Measurements from ENCODE around the gene PRR15L.
"Not testable (repeated sequence)": the region's sequence is repeated elsewhere in the genome, so short reads cannot be mapped to it uniquely, and the experiment has no call there.

PRR15L gene

DNA sequence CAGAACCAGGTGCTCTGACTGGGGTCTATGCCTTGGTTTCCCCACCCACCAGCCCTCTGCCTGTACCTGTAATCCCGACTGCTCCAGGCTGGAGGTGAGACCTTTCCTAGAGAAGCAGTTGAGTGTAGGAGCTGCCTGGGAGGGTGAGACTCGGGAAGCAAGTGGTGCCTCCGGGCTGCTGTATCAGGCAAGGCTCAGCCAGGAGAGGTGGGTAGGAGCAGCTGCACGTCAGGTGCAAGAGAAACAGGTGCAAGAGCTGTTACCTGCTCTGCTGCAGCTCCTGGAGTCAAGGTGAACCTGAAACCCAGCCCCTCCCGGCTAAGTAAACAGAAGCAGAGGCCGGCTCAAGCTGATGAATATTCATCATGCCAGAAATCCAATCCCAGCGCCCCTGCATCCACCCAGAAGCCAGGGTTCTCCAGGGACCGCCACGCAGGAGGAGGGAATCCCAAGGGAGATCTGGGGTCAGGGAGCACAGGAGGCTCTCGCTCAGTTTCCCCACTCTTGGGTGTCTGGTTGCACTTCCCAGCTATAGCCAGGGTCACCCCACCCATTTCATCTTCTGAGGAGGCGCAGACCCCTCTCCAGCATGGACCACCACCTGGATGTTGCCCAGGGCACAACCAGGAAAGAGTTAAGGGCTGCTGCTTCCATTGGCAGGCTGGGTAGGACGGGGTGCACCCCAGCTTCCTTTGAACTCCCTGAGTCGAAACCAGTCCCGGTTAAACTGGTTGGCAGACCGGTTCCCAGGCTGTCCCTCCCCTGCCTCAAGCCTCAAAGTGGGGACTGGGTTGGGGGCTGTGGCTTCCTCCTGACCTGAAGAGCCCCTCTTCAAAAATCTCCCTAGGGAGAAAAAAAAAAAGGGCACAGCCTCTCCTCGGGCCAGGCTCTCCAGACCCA lies at the start of gene PRR15L:
PRR15L (minus strand) TSS at position 293 of the 900 bp plus-strand sequence. CDS start 4,649 bp downstream, outside the sequence.
- no peak for DNase-seq (ENCODE audit: low read depth in 3 of 3)

DNA sequence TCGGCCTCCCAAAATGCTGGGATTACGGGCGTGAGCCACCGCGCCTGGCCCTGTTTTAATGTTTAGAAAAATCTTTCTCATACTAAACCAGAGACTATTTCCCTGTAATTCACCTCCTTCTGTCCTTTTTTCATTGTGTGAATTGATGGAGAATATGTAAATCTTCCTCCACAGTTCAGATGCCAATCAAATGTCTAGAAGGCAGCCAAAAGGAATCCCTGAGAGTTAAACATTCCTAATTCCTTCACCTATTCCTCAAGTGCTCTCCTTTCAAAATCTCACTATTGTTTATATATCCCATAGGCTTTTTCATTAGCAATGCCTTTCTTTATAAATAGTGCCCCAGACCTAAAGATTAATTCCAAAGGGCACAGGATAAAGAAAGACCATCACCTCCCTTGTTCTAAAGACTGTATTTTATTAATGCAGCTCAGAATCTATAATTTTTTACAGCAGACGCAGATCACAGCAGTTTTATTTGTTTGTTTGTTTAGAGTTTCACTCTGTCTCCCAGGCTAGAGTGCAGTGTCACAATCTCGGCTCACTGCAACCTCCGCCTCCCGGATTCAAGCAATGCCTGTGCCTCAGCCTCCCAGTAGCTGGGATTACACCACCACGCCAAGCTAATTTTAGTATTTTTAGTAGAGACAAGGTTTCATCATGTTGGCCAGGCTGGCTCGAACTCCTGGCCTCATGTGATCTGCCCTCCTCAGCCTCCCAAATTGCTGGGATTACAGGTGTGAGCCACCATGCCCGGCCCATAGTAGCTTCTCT lies 49.4 kb upstream of the PRR15L start:
- DNase-seq (ENCODE audit: low read depth in 3 of 3) = no peak

DNA sequence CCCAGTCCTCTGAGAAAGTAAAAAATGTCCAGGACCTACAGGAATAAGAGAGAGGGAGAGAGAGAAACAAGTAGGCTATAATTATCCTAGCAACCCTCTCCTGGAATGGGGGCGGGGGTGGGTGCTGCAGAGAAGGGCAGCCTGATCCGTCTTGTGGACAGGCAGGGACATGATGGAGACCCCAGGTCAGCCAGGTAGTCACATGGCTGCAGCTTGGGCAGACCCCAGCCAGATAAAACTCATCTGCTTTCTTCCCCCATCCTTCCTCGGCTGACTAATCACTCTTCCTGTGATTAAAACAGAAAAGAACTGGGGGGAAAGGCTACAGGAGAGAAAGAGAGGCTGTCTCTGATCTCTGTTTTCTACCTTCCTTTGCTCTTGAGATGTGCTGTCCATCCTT lies 47.3 kb upstream of the PRR15L start:
- no peak for DNase-seq (ENCODE audit: low read depth in 3 of 3)

GRCh38 chr17:48003417-48004151 lies 45.9 kb upstream of the PRR15L start:
- DNase-seq (ENCODE audit: low read depth in 3 of 3) = no peak

DNA sequence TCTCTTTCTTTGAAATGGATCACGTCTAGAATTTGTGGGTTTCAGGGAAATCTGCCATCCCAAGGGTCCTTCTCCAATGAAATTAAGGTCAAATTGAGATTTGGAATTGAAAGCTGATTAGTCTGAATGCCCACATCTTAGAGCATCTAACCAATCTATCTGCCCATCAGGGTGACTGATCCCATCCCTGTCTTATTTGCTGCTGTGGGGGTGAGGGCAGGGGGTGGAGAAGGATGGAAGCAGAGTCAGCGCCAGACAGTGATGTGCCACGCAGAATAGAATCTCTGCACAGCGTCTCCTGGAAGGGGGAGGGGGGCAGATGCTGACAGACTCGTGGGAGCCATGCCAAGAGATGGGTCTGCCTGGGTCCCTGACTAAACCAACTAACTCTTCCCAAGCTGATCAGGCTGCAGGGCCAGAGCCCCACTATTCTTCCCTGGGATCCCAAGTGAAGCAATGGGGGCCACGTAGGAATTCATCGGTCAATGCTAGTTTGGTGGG lies 45.3 kb upstream of the PRR15L start:
- DNase-seq (ENCODE audit: low read depth in 3 of 3) = no peak

DNA sequence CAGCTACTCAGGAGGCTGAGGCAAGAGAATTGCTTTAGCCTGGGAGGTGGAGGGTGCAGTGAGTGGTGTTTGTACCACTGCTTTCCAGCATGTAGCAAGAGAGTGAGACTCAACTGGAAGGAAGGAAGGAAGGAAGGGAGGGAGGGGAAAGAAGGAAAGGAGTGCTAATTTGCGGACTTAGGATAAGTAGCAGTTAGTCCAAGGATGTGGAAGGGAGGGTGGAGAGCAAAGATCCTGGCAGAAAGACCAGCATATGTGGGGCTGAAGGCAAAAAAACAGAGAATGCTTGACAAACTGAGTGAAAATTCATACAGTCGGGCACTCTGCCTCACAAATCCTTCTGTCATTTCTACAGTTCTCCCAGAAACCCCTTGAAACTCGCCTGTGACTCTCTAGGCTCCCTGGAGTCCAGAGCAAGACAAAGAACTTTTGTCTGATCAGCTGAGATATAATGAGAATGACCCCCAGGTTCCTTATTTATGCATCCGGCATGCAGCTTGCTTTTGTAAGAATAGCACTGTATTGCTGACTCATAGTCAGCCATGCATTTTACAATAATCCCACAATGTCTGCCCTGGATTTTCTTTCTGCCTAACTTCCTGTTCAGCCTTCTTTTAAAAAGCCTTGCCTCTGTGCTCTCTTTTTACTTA lies 44.7 kb upstream of the PRR15L start:
- no peak for DNase-seq (ENCODE audit: low read depth in 3 of 3)

- not testable (repeated sequence) for DNase-seq (ENCODE audit: low read depth in 3 of 3)
Measured at GRCh38 chr17:48001657-48002056, 44.0 kb upstream of the PRR15L start.

- no peak for DNase-seq (ENCODE audit: low read depth in 3 of 3)
Measured at GRCh38 chr17:48001197-48001596, 43.5 kb upstream of the PRR15L start.

- DNase-seq (ENCODE audit: low read depth in 3 of 3) = no peak
Measured at GRCh38 chr17:47999582-47999981, 41.9 kb upstream of the PRR15L start.

DNA sequence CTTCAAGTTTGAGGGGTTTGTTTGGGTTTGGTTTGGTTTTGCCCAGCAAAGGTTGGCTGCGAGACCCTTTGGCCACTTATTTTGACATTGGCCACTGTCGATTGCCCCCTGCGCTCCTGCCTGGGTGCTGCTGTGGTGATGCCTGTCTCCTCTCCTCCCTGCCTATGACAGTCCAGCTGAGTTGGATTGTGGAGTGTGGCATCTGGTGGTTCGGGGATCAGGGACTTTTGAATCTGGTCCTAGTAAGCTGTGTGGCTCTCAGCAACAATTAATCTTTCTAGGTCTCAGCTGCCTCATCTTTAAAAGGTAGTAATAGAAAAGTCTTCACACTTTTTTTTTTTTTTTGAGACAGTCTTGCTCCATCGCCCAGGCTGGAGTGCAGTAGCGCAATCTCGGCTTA lies 40.4 kb upstream of the PRR15L start:
- no peak for DNase-seq (ENCODE audit: low read depth in 3 of 3)

DNA sequence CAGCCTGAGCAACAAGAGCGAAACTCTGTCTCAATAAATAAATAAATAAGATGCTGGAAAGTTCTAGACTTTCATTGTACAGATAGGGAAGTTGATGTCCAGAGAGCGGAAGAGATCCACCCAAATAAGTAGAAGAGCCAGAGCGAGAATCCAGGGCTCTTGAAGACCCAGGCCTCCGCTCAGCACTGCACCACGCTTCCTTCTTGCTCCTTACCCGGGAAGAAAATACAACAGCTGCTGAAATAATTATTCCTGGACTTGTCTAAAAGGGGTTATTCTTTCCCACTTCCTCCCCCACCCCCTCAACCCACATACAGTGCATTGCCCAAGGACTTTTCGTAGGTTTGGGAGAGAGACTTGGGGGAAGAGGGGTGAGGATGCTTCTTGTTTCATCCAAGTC lies 39.9 kb upstream of the PRR15L start:
- DNase-seq (ENCODE audit: low read depth in 3 of 3) = no peak

DNA sequence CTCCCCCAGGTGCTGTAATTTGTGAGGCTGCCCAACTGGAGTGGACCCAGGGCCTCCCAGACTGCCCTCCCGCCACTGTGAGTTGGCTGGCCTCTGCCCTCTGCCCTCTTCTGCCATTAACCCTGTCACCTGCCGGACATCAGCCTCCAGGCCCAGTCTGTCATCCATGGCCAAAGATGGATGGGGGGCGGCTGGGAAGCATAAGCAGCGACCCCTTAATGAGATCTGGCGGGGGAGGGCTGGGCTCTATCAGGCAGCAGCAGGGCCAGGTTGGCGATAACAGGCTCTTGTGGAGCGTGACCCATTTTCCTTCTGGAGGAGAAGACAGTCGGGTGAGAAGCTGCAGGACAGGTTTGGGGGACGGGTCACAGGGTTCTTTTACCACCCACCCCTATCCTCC lies 38.5 kb upstream of the PRR15L start:
- DNase-seq (ENCODE audit: low read depth in 3 of 3) = no peak

DNA sequence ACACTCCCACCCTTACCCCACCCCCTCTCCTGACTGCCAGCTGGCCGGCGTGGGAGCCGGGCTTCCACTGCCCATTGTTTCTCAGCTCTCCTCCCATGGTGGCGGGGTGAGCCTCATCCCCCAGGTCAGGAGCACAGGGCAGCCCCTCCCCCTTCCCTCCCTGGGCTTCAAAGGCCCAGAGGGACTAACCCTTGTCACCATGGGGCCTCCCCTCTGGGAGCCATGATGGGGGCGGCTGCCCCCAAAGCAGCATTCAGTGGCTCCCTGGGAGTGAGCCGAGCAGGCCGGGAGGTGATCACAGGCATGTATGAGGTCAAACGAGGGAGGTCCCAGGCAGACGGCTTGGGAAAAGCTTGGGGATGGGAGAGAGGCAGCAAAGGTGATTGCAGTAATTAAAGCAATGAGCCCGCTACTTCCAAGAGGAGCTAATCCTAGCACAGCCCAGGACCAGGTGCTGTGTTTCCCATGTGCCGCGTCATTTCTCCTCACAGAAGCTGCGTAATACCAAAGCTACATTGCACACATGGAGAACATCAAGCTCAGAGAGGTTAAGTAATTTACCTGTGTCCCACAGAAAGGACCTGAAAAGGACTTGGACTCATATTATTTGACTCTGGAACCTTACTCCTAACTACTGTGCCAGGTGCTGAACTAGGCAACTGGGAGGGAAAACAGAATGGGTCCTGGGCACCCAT lies 37.7 kb upstream of the PRR15L start:
- DNase-seq (ENCODE audit: low read depth in 3 of 3) = no peak

DNA sequence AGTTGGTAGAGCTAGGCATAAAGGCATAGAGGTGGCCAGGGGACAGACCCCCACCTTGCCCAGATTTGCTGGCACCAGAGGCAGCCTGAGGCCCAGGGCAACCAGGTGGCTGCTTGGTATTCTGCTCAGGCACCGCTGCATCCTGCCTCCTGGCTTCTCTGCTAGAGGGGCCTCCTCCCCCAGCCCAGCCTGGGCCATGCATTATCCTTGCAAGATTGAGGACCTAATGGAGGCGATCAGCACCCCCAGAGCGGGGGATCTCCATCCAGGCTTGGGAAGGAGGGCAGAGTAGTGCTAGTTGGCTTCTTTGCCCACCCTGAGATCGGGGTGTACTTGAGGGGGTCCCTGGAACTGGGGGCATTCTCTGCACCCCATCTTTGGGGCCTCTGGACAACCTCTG lies 37.0 kb upstream of the PRR15L start:
- no peak for DNase-seq (ENCODE audit: low read depth in 3 of 3)

- DNase-seq (ENCODE audit: low read depth in 3 of 3) = no peak
Measured at GRCh38 chr17:47993964-47994363, 36.3 kb upstream of the PRR15L start.

GRCh38 chr17:47993031-47993564 lies 35.4 kb upstream of the PRR15L start:
- DNase-seq (ENCODE audit: low read depth in 3 of 3) = no peak

DNA sequence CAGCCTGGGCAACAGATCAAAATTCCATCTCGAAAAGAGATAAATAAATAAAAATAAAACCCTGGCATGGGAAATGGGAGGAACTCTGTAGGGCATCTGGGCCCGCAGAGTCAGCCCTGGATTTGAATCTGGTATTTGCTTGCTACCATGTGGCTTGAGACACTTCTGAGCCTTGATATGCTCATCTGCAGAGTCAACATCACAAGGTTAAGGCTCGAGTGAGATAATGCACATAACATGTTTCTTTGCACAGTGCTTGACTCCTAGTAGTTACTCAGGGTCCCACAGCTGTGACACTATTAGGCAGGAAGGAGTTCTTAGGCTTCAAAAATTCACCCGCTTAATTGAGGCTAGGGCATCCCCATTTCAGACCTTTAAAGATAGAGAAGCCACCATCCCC lies 34.5 kb upstream of the PRR15L start:
- no peak for DNase-seq (ENCODE audit: low read depth in 3 of 3)

DNA sequence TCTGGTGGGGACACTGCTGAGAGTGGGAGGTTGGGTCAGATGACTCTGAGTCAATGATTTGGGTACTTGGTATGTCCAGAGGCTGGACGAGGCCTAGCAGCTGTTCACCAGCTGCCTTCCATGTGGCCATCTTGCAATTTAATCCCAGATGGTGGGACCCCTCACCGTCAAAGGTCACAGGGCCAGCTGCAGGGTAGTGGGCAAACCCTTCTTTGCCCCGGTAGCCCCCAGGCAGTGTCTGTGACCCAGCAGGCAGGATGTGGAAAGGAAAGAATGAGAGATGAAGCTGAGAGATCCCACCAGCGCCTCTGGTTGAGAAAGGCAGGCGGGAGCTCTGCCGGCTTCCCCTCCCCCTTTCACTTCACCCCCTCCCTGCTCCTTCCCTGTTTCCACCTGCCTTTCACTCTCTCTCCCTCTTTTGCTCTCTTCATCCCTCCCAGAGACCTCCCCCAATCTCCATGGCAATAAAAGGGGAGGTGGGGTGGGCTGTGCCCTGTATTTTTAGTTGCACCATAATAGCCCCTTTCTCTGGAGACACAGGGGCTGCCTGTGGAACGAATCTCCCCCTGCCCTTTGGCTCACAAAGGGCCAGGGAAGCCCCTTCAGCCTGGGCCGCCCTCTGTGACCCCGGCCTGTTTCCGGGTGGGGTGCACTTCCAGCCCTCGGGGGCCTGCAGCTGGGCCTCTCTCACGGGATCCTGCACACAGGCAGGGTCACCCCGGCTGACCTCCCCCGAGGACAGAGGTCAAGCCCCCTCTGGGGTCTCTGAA lies 33.5 kb upstream of the PRR15L start:
- no peak for DNase-seq (ENCODE audit: low read depth in 3 of 3)

- no peak for DNase-seq (ENCODE audit: low read depth in 3 of 3)
Measured at GRCh38 chr17:47989700-47990099, 32.0 kb upstream of the PRR15L start.

DNA sequence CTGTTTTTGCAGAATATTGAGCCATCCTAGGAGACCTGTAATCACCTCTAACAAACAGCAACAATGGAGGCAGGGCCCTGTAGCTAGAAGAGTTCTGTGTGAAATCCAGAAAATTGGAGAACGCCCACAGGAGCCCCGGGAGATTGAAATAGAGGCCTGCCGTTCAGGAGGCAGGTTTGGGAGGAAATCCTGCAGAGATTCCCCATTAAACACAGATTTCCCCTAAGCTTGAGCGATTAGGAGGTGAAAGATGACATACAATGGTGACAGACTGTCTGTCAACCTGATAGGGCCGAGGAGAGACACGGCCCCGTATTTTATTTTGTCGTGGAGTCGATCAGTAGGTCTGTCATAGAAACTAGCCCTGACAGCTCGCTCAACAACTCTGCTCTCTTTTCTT lies 31.5 kb upstream of the PRR15L start:
- DNase-seq (ENCODE audit: low read depth in 3 of 3) = no peak
